Mucosa of rectum (tissue), 2 donors: ENCODE data around the gene KRT73.

Experiments used
- H3K27ac ChIP-seq, 2 donors: one replicate each; pipeline ENCODE4 v1.7.0; 2013; ENCODE audit warnings: inconsistent platforms in 2 of 2, low read depth in 2 of 2, low read length in 2 of 2
- H3K27me3 ChIP-seq, 2 donors: one replicate each; pipeline ENCODE4 v1.7.0; 2013; ENCODE audit warnings: low read length in 2 of 2; ENCODE audit not compliant: control insufficient read depth in 2 of 2, insufficient read depth in 2 of 2
- H3K36me3 ChIP-seq, 2 donors: one replicate each; pipeline ENCODE4 v1.7.0; 2013; ENCODE audit warnings: low read length in 2 of 2; ENCODE audit not compliant: control insufficient read depth in 2 of 2, insufficient read depth in 2 of 2
- H3K4me1 ChIP-seq, 2 donors: one replicate each; pipeline ENCODE4 v1.7.0; 2013; ENCODE audit warnings: low read length in 2 of 2, mild to moderate bottlenecking in 1 of 2; ENCODE audit not compliant: control insufficient read depth in 2 of 2, insufficient read depth in 2 of 2
- H3K4me3 ChIP-seq, 2 donors: one replicate each; pipeline ENCODE4 v1.7.0; 2013; ENCODE audit warnings: low read length in 2 of 2
- H3K9ac ChIP-seq, 2 donors: one replicate each; pipeline ENCODE4 v1.7.0; 2013; ENCODE audit warnings: low read length in 2 of 2, low read depth in 1 of 2, mild to moderate bottlenecking in 1 of 2
- H3K9me3 ChIP-seq, 2 donors: one replicate each; pipeline ENCODE4 v1.7.0; 2013; ENCODE audit warnings: low read length in 2 of 2; ENCODE audit not compliant: control insufficient read depth in 2 of 2
- donor health status: healthy.
- donor health status: Normal muscosa, but diverticular disease.

KRT73 gene

DNA sequence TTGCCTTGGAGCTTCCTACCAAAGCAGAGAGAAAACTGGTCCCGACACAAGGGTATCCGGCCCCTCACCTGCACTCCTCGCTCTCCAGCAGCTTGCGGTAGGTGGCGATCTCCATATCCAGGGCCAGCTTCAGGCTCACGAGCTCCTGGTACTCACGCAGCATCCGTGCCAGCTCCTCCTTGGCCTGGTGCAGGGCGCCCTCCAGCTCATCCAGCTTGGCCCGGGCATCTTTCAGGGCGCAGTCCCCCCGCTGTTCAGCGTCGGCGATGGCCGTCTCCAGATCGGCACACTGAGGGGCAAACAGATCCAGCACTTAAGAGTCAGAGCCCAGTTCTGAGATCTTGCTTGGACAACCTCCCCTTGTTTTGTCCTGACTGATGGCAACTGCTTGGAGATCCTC, 30.8 kb downstream of the KRT73 start:
- Histone ChIP-seq H3K9ac (no peak overlapping the region), H3K27ac (no peak overlapping the region), H3K4me1 (no peaks in the 10 kb centered on the region), H3K27me3 (peaks cover 0 to 2% of the 10 kb centered on the region in 2 donors), H3K36me3 (no peaks in the 10 kb centered on the region), H3K9me3 (no peaks in the 10 kb centered on the region), H3K4me3 (no peak overlapping the region)

- Histone ChIP-seq H3K27ac (no peak overlapping the region), H3K9ac (no peak overlapping the region), H3K9me3 (no peaks in the 10 kb centered on the region), H3K36me3 (no peaks in the 10 kb centered on the region), H3K27me3 (no peaks in the 10 kb centered on the region), H3K4me3 (no peak overlapping the region), H3K4me1 (no peaks in the 10 kb centered on the region)
These were observed 32.4 kb downstream of the KRT73 start for GRCh38 chr12:52585946-52586345.

GRCh38 chr12:52585066-52585465, 33.3 kb downstream of the KRT73 start:
- Histone ChIP-seq H3K36me3 (no peaks in the 10 kb centered on the region), H3K4me1 (no peaks in the 10 kb centered on the region), H3K9me3 (no peaks in the 10 kb centered on the region), H3K27ac (no peak overlapping the region), H3K27me3 (no peaks in the 10 kb centered on the region), H3K9ac (no peak overlapping the region), H3K4me3 (no peak overlapping the region)

- Histone ChIP-seq H3K4me1 (no peaks in the 10 kb centered on the region), H3K27ac (no peak overlapping the region), H3K9ac (no peak overlapping the region), H3K27me3 (no peaks in the 10 kb centered on the region), H3K36me3 (no peaks in the 10 kb centered on the region), H3K4me3 (no peak overlapping the region), H3K9me3 (no peaks in the 10 kb centered on the region)
These were observed 34.1 kb downstream of the KRT73 start for GRCh38 chr12:52584156-52584682.

GRCh38 chr12:52582971-52583456, 35.3 kb downstream of the KRT73 start:
- Histone ChIP-seq H3K9me3 (no peaks in the 10 kb centered on the region), H3K4me1 (no peaks in the 10 kb centered on the region), H3K9ac (no peak overlapping the region), H3K4me3 (no peak overlapping the region), H3K36me3 (no peaks in the 10 kb centered on the region), H3K27me3 (no peaks in the 10 kb centered on the region), H3K27ac (no peak overlapping the region)

GRCh38 chr12:52582486-52582885, 35.9 kb downstream of the KRT73 start:
- H3K27ac ChIP-seq: no peak overlapping the region

GRCh38 chr12:52581481-52581880, 36.9 kb downstream of the KRT73 start:
- no peak overlapping the region for H3K9ac ChIP-seq
- no peak overlapping the region for H3K4me3 ChIP-seq
- no peaks in the 10 kb centered on the region for H3K9me3 ChIP-seq
- no peak overlapping the region for H3K27ac ChIP-seq
- H3K36me3 ChIP-seq: no peaks in the 10 kb centered on the region
- no peaks in the 10 kb centered on the region for H3K4me1 ChIP-seq
- H3K27me3 ChIP-seq: no peaks in the 10 kb centered on the region

More at GRCh38 chr12:52582486-52582885, 35.9 kb downstream of the KRT73 start:
- no peaks in the 10 kb centered on the region for H3K9me3 ChIP-seq
- H3K36me3 ChIP-seq: no peaks in the 10 kb centered on the region
- H3K4me1 ChIP-seq: no peaks in the 10 kb centered on the region
- H3K4me3 ChIP-seq: no peak overlapping the region
- no peaks in the 10 kb centered on the region for H3K27me3 ChIP-seq
- no peak overlapping the region for H3K9ac ChIP-seq

DNA sequence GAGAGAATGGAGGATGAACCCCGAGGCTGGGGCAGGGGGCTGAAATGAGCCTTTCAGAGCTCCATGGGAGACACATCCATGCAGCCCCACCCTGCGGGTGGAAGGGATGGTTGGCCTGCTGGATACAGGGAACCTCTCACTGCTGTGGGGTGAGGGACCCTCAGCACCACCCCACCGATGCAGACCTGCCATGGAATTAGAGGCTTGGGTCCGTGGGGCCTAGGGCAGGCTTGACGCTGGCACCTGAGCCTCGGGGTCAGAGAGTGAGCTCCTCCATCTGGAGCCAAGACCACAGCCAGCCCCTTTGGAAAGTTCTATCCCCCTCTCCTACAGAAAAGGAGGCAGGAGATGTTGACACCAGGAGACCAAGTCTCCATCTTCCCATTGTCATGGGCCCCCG, 37.3 kb downstream of the KRT73 start:
- H3K9ac ChIP-seq: no peak overlapping the region
- H3K27me3 ChIP-seq: no peaks in the 10 kb centered on the region

GRCh38 chr12:52580496-52580895, 37.9 kb downstream of the KRT73 start:
- no peaks in the 10 kb centered on the region for H3K9me3 ChIP-seq
- no peak overlapping the region for H3K27ac ChIP-seq
- no peaks in the 10 kb centered on the region for H3K4me1 ChIP-seq
- no peaks in the 10 kb centered on the region for H3K27me3 ChIP-seq
- H3K4me3 ChIP-seq: no peak overlapping the region
- H3K9ac ChIP-seq: no peak overlapping the region
- H3K36me3 ChIP-seq: no peaks in the 10 kb centered on the region

More for the DNA sequence above, 37.3 kb downstream of the KRT73 start:
- Histone ChIP-seq H3K27ac (no peak overlapping the region), H3K36me3 (no peaks in the 10 kb centered on the region), H3K9me3 (no peaks in the 10 kb centered on the region), H3K4me3 (no peak overlapping the region), H3K4me1 (no peaks in the 10 kb centered on the region)

GRCh38 chr12:52579468-52580465, 38.6 kb downstream of the KRT73 start:
- Histone ChIP-seq H3K4me3 (no peak overlapping the region), H3K27ac (no peak overlapping the region), H3K9me3 (no peaks in the 10 kb centered on the region), H3K4me1 (no peaks in the 10 kb centered on the region), H3K9ac (no peak overlapping the region), H3K27me3 (no peaks in the 10 kb centered on the region), H3K36me3 (no peaks in the 10 kb centered on the region)
